HG03025 (cell line): ENCODE measurements around the gene DNAH7.

Experiments
- ATAC-seq: cut with Tn5 transposase; IDR thresholded peaks from one replicate; pipeline ENCODE4 v1.9.1; 2021; ENCODE audit warnings: mild to moderate bottlenecking, moderate library complexity; ENCODE audit not compliant: unreplicated experiment, low FRiP score

Gene DNAH7

DNA sequence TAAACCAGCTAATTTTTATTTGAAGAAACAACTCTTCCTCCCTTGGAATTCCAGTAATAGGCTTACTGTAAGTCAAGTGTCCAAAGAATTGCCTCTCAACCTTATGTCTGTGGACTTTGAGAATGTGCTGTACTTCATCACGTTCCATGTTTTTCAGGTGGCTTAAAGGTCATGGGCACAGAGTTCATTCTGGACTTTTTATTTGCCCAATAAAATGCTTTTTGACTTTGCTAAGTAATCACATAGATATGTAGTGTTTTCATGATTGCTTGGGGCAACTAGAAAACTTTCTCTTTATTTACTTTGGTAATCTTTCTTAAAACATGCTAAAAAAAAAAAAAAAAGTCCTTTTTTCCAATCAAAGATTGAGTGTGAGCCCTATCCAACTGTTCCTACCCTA is 10.4 kb upstream of the DNAH7 start:
- ATAC-seq, result no peak

DNA sequence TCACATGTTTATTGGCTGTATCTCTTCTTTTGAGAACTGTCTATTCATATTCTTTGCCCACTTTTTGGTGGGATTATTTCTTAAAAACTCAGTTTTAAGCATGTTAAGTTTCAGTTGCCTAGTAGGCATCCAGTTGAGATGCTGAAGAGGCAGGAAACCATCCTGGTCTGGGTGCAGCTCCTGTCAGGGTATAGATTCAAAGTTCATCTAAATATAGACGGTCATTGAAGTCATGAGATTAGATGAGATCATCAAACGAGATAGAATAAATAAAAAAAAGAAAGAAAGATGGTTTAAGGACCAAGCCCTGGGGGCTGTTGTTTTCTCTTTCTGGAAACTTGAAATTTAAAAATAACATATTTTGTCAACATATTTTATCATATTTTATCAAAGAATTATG is 9.2 kb upstream of the DNAH7 start:
- no peak for ATAC-seq

DNA sequence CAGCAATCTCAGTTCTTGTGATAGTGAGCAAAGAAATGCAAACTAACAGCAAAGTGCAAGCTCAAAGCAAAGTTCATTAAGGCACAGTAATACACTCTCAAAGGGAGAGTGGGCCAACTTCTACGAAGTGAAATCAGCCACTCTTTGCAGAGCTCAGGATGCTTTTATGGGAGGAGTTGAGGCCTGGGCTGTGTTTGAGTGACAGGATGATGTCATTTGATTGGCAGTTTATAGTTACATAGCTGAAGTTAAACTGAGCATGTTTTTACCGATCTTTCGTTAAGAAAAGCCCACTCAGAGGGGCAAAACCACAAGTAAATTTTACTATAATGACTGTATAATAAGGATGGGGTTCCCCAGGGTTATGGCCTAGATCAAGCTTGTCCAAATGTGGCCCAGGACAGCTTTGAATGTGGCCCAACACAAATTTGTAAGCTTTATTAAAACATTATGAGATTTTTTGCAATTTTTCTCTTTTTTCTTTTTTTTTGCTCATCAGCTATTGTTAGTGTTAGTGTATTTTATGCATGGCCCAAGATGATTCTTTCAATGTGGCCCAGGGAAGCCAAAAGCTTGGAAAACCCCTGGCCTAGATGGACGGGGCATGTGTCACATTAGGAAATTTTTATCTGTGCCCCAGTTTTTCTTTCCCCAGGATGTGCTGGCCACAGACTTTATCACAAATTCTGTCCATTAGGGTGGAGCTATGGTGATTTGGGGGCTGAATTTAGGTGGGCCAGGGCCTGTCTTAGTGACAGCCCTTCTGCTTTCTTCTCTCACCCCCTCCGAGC is 8.3 kb upstream of the DNAH7 start:
- peak; percentile 53 for ATAC-seq

DNA sequence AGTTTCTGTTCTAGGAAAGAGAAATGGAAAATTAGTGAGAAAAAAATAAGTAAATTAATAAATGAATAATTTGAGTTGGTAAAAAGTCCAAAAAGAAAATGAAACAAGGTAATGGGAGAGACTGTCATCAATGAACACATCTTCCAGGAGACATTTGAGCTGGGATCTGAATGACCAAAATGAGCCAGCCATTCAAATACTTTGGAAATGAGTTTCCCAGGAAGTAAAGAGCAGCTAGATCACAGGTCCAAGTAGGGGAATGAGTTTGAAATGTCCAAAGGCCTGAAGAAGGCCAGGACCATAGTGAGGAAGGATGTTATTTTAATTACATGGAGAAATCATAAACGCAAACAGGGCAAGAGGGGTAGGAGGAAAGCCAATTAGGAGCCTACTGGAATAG is 6.6 kb upstream of the DNAH7 start:
- ATAC-seq, result no peak

DNA sequence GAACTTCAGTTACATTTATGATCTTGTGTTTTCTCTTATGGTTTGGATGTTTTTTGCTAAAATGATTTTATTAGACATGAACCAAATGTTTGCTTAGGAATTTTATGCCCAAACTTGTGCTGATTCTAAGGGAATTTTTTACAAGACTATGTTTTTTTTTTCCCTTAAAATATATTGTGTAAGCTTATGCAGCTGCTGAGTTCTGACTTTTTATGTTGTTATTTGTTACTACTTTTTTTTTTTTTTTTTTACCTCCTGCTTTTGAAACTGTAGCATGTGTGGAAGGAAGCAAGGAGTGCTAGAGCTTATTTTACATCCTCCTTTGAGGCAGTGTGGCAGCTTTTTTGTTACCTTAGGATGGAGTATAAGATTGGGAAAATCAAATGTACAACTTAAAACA is 6.0 kb upstream of the DNAH7 start:
- no peak for ATAC-seq

DNA sequence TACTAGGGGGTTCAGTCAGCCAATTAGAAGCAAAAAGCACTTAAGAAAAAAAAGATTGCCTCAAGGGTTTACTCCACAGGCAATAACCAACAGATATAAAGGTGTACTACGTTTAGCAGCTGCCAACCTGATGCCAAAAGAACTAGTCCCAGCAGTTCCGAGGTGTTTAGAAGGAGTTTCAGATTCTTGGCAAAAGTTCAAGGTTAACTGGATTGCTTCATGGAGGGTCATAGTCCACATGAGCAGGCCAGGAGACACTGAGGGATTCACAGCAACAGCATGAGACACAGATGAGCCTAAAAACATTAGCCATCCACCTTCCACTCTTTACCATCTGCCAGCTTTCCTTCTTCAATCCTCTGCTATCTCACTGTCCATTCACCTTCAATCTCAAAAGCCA is 4.9 kb upstream of the DNAH7 start:
- ATAC-seq, result no peak

DNA sequence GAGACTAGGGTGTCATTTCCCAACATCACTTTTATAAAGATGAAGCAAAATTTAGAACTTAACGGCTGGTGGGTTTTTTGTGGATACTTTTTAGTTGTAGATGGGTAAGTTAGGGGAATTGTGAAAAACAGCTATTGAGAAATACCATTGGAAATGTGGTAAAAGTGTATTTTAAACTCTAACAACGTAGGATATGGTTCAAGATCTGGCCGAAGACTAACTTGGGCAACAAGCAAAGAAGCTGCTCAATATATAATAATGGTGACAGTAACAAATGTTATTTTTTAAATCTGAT is 1.6 kb downstream of the DNAH7 start:
- ATAC-seq, result no peak

DNA sequence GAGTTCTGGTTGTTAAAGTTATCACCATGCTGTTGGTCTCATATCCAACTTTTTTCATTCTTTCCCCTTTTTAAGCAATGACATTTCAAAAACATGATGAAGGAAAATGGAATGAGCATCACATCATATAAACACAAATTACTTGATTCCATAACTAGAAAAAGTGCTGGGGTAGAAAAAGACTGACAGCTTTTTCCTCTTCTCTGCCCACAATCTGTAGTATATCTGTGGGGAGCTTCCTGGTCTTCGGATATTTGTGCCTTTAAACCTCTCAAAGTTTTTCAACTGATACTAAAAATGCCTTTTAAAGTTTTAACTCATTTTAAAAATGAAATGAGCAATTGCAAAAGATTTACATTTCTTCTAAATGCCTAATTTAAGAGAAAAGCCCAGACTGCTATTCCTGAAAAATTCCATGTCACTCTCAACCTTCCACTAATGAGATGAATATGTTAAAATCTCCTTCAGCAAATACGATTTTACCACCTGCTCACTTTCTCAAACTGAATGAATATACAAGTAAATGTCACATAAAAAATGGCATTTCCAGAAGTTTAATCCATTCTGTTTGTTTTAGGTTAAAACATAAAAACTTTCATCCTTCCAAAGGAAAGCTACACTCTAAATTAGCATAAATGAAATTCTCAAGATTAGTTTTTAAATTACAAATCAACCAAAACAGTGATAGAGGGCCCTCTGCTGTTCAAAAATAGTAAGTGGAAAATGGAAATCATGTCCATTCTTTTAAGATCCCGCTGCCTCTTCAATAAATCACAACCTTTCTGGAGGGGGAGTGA is 2.1 kb downstream of the DNAH7 start:
- ATAC-seq, result no peak

DNA sequence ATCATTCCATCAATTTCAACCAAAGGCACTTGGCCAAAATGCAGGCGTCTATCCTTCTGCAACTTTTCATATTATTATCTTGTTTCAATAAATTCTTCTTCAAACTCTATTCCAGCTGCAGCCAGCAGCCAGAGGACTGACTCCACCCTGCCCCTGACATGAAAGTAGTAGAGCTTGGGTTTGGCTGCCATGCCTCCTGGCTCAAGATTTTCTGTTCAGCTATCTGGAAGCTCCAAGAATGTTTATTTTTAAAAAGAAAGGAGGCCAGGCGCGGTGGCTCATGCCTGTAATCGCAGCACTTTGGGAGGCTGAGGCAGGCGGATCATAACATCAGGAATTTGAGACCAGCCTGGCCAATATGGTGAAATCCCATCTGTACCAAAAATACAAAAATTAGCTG is 4.9 kb downstream of the DNAH7 start:
- no peak for ATAC-seq

DNA sequence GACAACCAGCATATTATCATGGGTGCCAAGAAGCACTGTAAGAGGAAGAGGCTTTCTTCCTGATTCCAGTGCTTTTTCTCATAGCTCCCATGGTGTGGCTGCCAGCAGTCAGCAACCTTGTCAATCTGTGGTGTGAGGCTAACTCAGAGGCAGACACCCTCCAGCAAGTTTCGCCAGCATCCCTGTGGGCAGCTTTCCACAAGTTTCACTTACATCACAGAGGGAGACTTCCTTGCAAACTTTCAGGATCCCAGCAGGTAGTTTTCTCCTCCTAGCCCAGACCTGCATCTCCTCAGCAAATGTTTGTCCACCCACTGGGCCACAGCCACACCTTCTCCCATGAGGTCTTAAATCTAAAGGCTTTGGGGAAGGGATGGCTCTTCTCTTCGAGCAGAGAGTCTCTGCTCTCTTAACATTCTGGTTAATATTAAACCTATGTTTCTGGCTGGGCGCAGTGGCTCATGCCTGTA is 9.1 kb downstream of the DNAH7 start:
- no peak for ATAC-seq

DNA sequence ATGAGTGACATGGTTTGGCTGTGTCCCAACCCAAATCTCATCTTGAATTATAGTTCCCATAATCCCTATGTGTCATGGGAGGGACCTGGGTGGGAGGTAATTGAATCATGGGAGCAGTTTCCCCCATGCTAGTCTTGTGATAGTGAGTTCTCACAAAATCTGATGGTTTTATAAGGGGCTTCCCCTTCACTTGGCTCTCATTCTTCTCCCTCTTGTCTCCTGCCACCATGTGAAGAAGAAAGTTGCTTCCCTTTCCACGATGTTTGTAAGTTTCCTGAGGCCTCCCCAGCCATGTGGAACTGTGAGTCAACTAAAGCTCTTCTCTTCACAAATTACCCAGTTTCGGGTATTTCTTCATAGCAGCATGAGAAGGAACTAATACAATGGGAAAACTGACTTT is 14.0 kb downstream of the DNAH7 start:
- ATAC-seq, result no peak

DNA sequence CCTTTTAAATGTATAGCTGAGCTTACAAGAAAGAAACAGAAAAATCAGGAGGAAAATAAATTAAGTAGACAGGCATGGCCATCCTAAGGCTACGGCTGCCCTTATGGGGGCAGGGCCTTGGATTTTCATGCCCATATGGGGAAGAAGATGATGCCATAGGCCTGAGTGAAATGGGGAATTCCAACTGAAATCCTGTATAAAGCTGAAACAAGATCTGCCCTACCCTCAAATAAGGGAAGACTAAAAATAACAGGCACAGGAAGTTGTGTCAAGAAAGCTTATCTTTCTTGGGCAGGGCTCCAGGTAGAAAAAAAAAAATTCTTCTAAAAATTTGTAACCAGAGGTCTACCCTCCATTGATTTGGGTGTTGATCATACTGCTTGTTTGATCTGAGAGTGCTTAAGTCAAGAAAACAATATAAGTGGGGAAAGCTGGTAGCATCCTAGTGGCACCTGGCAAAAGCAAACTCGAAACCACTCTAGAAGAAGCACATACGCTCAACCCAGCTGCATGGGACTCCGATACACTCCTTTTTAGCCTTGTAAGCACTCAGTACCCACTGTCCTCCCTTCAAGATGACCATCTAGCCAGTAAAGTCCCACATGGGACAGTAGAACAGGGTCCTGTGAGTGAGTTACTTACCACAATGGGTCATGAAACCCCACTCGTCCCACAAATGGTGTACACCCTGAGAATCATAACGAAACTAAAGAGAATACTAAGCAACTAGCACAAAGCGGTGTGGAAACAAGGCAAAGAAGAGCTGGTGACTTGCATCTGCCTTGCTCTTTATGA is 22.3 kb downstream of the DNAH7 start:
- ATAC-seq, result no peak

DNA sequence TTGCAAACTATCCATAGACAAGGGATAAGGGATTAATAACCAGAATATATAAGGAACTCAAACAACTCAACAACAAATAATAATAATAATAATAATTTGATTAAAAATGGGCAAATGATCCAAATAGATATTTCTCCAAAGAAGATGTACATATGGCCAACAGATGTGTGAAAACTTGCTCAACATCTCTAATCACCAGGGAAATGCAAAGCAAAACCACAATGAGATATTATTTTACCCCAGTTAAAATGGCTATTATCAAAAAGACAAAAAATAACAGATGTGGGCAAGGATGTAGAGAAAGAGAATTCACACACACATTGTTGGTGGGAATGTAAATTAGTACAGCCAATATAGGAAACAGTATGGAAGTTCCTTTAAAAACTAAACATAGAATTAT is 26.9 kb downstream of the DNAH7 start:
- no peak for ATAC-seq

DNA sequence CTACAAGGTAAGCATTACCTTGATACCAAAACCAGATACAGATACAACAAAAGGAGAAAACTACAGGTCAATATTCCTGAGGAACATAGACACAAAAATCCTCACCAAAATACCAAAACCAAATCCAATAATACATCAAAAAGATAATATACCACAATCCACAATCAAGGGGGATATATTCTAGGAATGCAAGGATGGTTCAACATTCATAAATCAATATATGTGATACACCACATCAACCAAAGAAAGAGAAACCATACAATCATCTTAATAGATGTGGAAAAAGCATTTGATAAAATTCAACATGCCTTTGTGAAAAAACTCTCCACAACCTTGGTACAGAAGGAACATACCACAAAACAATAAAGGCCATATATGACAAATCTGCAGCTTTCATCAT is 28.4 kb downstream of the DNAH7 start:
- ATAC-seq, result no peak

DNA sequence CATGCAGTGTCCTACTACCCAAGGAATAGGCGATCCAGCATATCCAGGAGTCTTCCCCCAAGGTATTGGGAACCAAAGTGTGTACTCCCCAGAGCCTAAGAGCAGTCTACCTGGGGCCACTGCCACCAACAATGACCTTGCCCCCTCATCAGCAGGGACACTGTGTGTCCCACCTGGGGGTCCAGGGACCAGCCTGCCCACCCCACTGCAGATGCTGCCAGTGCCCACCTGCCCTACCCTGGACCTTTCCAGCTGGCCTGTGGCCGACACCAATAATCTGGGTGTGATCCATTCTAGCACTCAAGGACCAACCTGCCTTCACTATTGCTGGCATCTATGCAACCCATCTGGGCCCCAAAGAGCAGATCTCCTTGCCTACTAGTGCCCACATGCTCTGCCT is 32.2 kb downstream of the DNAH7 start:
- no peak for ATAC-seq

DNA sequence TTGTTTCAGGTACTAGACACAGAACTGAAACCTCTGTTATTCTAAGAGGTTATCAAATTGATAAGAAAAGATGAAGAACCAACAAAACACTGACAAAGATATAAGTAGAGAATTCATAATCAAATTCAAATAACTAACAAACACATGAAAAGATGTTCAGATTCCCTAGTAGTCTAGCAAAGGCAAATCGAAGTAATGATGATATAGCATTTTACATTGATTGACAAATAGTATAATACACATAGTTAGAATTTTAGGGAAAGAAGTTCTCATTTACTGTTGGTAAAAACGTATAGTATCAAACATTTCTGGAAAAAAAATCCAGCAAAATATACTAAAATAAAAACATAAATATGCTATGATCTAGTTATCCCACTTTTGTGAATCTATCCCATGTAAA is 50.6 kb downstream of the DNAH7 start:
- no peak for ATAC-seq

DNA sequence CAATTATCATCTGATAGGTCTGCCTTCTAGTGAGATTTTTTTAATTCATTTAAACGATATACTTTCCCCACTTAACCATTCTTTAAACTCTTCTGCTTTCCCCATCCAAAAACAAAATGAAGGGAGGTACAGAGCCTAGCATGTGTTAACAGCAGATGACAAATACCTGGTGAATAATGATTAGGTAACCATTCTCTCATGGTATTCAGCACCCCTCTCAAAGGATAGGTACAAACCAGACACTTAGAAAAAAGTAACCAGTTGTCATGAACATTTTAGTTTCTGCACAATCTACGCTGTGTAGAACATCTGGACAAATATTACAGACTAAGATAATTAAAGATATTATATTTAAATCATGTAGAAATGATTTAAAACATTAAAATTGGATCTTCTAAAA is 56.3 kb downstream of the DNAH7 start:
- ATAC-seq, result no peak

DNA sequence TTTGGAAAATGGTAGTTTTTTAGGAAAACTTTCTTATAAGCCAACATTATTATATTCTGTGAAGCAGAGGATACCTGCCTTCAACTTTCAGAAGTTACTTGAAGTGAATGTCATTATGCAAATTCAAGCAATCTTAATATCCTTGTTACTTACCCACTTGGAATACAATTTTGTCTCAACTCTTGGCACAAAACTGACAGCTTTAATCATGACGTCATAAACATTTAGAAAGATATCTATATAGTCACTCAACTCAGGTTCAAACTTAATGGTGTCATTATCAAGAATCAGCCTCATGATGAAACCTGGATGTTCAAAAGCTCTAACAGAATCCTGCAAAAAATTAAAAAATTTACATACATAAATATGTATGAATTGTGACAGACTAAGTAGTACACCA is 68.1 kb downstream of the DNAH7 start:
- ATAC-seq, result no peak

DNA sequence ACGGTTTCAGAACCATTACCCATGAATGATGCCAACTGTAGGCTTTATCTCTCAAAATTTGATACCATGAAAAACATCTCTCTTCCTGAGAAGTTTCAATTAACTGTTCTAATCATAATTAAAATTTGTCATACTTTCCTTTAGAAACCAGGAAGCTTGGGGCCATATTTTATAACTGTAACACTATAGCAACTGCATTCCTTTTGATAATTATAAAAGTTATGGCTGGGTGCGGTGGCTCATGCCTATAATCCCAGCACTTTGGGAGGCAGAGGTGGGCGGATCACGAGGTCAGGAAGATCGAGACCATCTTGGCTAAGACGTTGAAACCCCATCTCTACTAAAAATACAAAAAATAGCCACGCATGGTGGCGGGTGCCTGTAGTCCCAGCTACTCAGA is 70.6 kb downstream of the DNAH7 start:
- no peak for ATAC-seq

DNA sequence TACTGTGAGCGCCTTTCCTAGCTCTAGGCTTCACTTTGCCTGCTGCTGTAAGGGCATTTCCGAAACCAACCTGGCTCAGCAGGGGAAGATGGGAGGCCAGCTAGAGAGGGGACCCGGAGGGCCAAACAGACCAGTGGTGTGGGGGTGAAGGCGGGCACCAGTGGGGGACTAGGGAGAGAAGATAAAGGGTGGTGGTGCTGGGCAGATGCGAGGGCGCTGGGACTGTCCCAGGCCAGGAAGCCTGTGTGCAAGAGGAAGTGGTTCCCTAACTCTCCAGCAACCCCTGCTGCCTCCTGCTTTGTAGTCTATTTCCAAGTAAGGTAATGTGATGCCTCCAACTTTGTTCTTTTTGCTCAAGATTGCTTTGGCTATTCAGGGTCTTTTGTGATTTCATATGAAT is 73.1 kb downstream of the DNAH7 start:
- no peak for ATAC-seq

DNA sequence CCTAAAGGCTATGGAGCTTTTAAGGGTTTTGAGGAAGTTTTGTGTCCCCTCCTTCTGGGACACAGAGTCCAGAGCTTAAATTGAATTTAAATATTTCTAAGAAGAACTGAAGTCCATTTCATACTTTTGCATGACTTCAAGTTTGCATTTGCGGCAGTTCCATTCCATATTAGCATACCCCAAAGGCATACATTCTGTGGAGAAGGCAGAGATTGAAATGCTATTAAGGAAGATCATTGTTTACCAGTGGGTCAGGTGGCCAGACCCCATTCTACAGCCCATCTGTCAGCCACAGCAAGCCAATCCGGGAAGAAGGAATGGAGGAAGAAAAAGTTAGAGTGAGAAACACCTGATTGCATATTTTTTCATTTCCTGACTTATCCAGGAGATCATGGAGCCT is 75.0 kb downstream of the DNAH7 start:
- no peak for ATAC-seq
